GM12878 (cell line): Measurements from ENCODE around the gene XPNPEP1. TPM values are rescaled to one million over a fixed set of nuclear protein-coding genes. Genes with fewer than 3 reads are reported as not detected.

Source experiments
- BCLAF1 ChIP-seq: fragments of 450-650 bp; IDR thresholded peaks from 2 replicates; pipeline ENCODE4 v1.6.1; 2017; ENCODE audit warnings: antibody characterized with exemption, mild to moderate bottlenecking, moderate library complexity
- CTCF ChIP-seq, 3 experiments: IDR thresholded peaks in 2 of 3; conservative IDR thresholded peaks in 1 of 3; 2 replicates each; pipeline ENCODE4 v1.5.1; 2011; ENCODE audit warnings: low read depth in 3 of 3, low read length in 3 of 3, mild to moderate bottlenecking in 3 of 3, control low read depth in 2 of 3, moderate library complexity in 2 of 3, inconsistent platforms in 1 of 3, mixed read lengths in 1 of 3; ENCODE audit not compliant: control insufficient read depth in 2 of 3, insufficient read depth in 1 of 3; ENCODE audit errors: extremely low read depth in 1 of 3
- ZBTB4 ChIP-seq: fragments of 450-650 bp; formaldehyde crosslinking; IDR thresholded peaks from 2 replicates; pipeline ENCODE4 v1.4.0; 2022; ENCODE audit warnings: mild to moderate bottlenecking, moderate library complexity
- polyA plus RNA-seq, 11 experiments: library from polyadenylated mRNA; depleted of rRNA in 4 of 11; unstranded in 6 of 11; stranded (reverse) in 5 of 11; fragments of >200 nt; fragmentation: Nextera tagmentation in 4 of 11; fragmentation: Illumina TruSeq in 1 of 11; extraction: Ambion mirVana in 4 of 11; extraction: Trizol in 1 of 11; gene quantifications; 1 replicate in 1 of 11; 2 replicates in 10 of 11; pipeline versions ENCODE4 v1.2.1 to v1.2.3, GENCODE V29; 2011 to 2016; ENCODE audit warnings: inconsistent platforms in 2 of 11, missing spikeins in 2 of 11, low read depth in 1 of 11
- total RNA-seq, 4 experiments: library from RNA; depleted of rRNA in 3 of 4; stranded (reverse); fragments of >200 nt in 3 of 4; fragmentation: Illumina TruSeq in 1 of 4; extraction: Trizol in 1 of 4; gene quantifications; 2 replicates each; pipeline versions ENCODE4 v1.2.1 to v1.2.3, GENCODE V29; 2013 to 2021

Gene XPNPEP1
- total and polyA plus RNA-seq, 10 of the 15 experiments (the other 5 are each of a cell fraction or from before 2014, with no cell fraction given) = 22.7 to 108 (median 43.5) TPM

- TF ChIP-seq CTCF (IDR thresholded peaks at IDR 0.05 in 2 of 3, conservative IDR thresholded peaks at IDR 0.05 in 1 of 3; ENCODE audit: control insufficient read depth in 2 of 3, extremely low read depth in 1 of 3, insufficient read depth in 1 of 3, low read depth in 3 of 3, low read length in 3 of 3) (peak; percentile 82 to 90 (median 88)), BCLAF1 (no peak), ZBTB4 (CRISPR knock-in tag) (no peak)
Observed at GRCh38 chr10:109852475-109853037, 70.8 kb downstream of the XPNPEP1 start (continued).
